Measurements from ENCODE around the gene INPP5A.

- TF ChIP-seq POLR2A (IDR thresholded peaks at IDR 0.05) (no peak), CTCF (IDR thresholded peaks at IDR 0.05) (no peak), EP300 (IDR thresholded peaks at IDR 0.05) (no peak)
Measured at GRCh38 chr10:132742837-132743194, 205.2 kb downstream of the INPP5A start.

Data from sigmoid colon (tissue), 4 donors.